GM21576 (cell line): ENCODE results near the gene POLR2J.
A peak's percentile ranks its signal among the peaks of the same experiment; 100 is the strongest.
"Not testable (repeated sequence)": the region's sequence is repeated elsewhere in the genome, so short reads cannot be mapped to it uniquely, and the experiment has no call there.

Experiments used
- ATAC-seq: cut with Tn5 transposase; IDR thresholded peaks from one replicate; pipeline ENCODE4 v1.9.1; 2021; ENCODE audit warnings: mild to moderate bottlenecking, moderate library complexity; ENCODE audit not compliant: unreplicated experiment

POLR2J gene

GRCh38 chr7:102467581-102468477 is 10.9 kb downstream of the POLR2J start:
- ATAC-seq: no peak

GRCh38 chr7:102466097-102466496 is 12.6 kb downstream of the POLR2J start:
- ATAC-seq: no peak

GRCh38 chr7:102464577-102465280 is 14.0 kb downstream of the POLR2J start, which contains the start of the genes ALKBH4 and LRWD1:
Gene ALKBH4, minus strand, starts transcription at chr7:102464863. Its CDS starts 27 bp downstream, at chr7:102464836.
Gene LRWD1, plus strand, starts transcription at chr7:102464984. Its CDS starts 97 bp downstream, at chr7:102465081.
- ATAC-seq: peak; percentile 77

DNA sequence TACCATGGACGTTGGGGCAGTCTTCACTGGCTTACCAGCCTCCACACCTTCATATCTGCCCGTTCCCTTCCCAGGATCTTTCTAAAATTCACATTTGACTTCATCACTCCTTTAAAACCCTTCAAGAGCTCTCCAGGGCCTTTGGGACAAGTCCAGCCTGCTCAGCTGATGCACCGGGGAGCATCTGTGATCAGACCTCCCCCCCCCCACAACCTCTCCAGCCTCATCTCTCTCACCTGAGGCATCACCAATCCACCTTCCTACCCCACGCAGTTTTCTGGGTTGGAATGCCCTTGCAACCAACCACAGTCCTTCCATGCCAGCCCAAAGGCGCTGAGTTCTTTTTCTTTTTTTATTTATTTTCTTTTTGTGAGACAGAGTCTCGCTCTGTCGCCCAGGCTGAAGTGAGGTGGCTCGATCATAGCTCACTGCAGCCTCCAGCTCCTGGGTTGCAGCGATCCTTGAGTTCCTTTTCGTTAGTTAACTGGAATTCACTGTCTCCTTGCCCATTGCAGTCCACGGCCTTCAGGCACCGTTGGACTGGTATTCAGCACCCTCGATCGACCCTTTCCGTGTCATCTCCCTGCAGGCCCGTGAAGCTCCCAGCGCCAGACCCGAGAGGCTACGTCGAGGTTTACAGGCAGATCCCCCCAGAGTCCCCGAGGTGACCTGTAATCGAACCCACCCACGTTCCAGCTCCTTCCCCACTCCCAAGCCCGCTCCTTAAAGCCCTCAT is 14.7 kb downstream of the POLR2J start:
- no peak for ATAC-seq

- no peak for ATAC-seq
These were observed 18.3 kb downstream of the POLR2J start for GRCh38 chr7:102460467-102460866.

DNA sequence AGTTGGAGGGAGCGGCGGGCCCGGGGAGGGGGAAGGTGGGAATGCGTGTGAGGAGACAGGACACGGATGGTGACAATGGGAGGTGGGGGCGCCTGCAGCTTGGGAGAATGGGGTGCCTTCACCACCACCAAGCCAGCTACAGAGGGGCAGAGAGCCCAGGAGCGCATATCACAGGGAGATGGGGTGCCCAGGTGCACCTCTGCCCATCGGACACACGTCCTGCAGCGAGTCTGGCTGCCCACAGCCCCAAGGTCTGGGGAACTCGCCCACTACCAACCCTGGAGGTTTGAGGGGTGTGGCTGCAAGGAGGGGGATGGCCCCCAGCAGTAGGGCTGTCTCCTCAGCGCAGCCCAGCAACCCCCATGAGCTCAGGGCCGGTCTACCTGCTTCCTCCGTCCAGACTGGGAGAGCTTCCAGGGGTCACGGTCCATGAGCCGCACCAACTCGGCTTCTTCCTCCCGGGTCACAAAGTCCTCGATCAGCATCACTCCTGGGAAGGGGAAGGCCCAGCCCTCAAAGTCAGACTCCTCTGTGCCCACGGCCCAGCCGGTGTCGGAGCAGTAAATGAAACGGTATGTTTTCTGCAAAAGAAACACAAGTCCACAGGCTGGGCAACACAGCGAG is 19.4 kb downstream of the POLR2J start:
- ATAC-seq: no peak

- no peak for ATAC-seq
These were observed 21.3 kb downstream of the POLR2J start for GRCh38 chr7:102457352-102457924.

- ATAC-seq: no peak
These were observed 22.4 kb downstream of the POLR2J start for GRCh38 chr7:102456327-102456726.

- no peak for ATAC-seq
These were observed 23.1 kb downstream of the POLR2J start for GRCh38 chr7:102455596-102455995.

GRCh38 chr7:102454932-102455331 is 23.8 kb downstream of the POLR2J start:
- not testable (repeated sequence) for ATAC-seq

GRCh38 chr7:102454468-102454867 is 24.3 kb downstream of the POLR2J start:
- ATAC-seq: no peak

GRCh38 chr7:102453319-102453718 is 25.4 kb downstream of the POLR2J start:
- no peak for ATAC-seq

DNA sequence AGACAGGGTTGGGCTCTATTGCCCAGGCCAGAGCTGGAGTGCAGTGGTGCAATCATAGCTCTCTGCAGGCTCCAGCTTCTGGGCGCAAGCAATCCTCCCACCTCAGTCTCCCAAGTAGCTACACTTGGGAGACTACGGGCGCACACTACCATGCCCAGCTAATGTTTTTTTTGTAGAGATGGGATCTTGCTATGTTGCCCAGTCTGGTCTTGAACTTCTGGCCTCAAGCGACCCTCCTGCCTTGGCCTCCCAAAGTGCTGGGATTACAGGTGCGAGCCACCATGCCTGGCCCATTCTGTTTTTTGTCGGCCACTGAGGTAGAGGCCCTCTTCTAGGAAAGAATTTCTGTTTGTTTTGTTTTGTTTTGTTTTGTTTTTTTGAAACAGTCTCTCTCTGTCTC is 26.3 kb downstream of the POLR2J start:
- ATAC-seq: no peak

- ATAC-seq: no peak
These were observed 27.2 kb downstream of the POLR2J start for GRCh38 chr7:102451371-102452054.

DNA sequence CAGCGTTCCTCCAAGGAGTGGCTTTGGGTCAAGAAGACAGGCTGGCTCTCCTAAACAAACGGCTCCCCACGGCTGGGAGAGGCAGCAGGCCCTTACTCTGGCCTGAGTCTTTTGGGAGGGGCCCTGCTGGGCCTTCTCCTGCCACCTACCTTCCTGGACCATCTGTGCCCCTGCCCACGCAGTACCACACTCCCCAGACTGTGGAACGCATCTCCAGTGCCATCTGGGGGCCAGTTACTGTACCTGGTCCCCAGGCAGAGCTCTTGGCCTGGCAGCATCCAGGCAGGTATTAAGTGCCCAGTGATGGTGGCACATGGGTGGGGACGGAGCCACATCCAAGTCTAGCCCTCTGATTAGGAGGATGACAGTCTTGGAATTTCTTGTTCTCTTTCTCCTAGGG is 28.5 kb downstream of the POLR2J start:
- no peak for ATAC-seq

DNA sequence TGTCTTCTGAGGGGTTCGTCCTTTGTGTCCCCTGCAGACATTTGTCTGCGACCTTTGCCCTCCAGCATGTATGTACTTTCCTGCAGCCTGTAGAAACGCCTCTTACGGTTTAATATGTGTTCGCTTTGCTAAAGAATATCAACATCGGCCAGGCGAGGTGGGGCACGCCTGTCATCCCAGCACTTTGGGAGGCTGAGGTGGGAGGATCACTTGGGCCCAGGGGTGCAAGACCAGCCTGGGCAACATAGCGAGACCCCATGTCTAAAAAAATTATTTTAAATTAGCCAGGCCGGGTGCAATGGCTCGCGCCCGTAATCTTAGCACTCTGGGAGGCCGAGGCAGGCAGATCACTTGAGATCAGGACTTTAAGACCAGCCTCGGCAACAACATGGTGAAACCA is 29.6 kb downstream of the POLR2J start:
- ATAC-seq: no peak

- no peak for ATAC-seq
These were observed 31.4 kb downstream of the POLR2J start for GRCh38 chr7:102447311-102447710.

GRCh38 chr7:102446387-102447156 is 32.1 kb downstream of the POLR2J start:
- no peak for ATAC-seq

GRCh38 chr7:102445674-102446071 is 33.0 kb downstream of the POLR2J start:
- ATAC-seq: no peak
